ENCODE data around the gene ZNF302. TPM values are rescaled to one million over a fixed set of nuclear protein-coding genes. Genes with fewer than 3 reads are reported as not detected.

The ZNF302 gene
- total RNA-seq, 1 donor from 2014 or later: 16.5 TPM

GRCh38 chr19:34692549-34692948 is 15.1 kb downstream of the ZNF302 start:
- H3K9me3 Mint-ChIP-seq (ENCODE audit: unreplicated experiment): peaks cover 5% of the 10 kb centered on the region
- no peaks in the 10 kb centered on the region for H3K9me3 ChIP-seq (ENCODE audit: insufficient read depth, low read depth, low read length)

DNA sequence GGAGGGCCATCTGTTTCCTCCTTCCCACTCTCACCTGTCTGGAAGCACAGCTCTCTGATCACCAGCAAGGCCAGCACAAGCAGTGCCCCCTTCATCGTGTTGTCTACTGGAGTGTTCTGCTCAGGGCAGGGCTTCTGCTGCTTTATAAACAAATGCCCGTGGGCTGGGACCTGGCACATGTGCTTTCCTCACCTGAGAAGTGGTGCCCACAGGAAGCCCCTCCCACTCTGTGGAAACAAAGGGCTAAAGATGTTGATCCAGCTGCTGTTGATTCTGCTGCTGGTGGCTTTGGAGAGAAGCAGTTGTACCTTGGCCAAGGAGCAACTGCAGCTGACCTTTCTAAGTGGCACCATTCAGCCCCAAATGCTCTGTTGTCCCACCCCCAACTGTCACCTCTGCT is 30.2 kb downstream of the ZNF302 start:
- Histone ChIP-seq H3K4me1 (ENCODE audit: insufficient read depth, low read length) (no peaks in the 10 kb centered on the region), H3K27ac (ENCODE audit: low read depth, low read length) (no peak overlapping the region), H3K79me2 (ENCODE audit: insufficient read depth, low read length) (no peaks in the 10 kb centered on the region), H3K4me3 (ENCODE audit: insufficient read depth, low read depth, low read length) (no peak overlapping the region), H3K36me3 (ENCODE audit: insufficient read depth, low read length) (no peaks in the 10 kb centered on the region), H2AFZ (ENCODE audit: low read depth, low read length) (no peak overlapping the region), H3K9me3 (ENCODE audit: insufficient read depth, low read depth, low read length) (no peaks in the 10 kb centered on the region), H3K4me2 (ENCODE audit: low read length) (no peak overlapping the region), H4K20me1 (ENCODE audit: insufficient read depth, low read length) (no peaks in the 10 kb centered on the region), H3K27me3 (ENCODE audit: insufficient read depth, low read length) (no peaks in the 10 kb centered on the region), H3K9ac (ENCODE audit: low read length) (no peak overlapping the region)
- TF ChIP-seq, protein P1, sequence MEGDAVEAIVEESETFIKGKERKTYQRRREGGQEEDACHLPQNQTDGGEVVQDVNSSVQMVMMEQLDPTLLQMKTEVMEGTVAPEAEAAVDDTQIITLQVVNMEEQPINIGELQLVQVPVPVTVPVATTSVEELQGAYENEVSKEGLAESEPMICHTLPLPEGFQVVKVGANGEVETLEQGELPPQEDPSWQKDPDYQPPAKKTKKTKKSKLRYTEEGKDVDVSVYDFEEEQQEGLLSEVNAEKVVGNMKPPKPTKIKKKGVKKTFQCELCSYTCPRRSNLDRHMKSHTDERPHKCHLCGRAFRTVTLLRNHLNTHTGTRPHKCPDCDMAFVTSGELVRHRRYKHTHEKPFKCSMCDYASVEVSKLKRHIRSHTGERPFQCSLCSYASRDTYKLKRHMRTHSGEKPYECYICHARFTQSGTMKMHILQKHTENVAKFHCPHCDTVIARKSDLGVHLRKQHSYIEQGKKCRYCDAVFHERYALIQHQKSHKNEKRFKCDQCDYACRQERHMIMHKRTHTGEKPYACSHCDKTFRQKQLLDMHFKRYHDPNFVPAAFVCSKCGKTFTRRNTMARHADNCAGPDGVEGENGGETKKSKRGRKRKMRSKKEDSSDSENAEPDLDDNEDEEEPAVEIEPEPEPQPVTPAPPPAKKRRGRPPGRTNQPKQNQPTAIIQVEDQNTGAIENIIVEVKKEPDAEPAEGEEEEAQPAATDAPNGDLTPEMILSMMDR (IDR thresholded peaks at IDR 0.05; ENCODE audit: insufficient read depth, low read depth, low read length): no peak
- TF ChIP-seq EZH2 (IDR thresholded peaks at IDR 0.05; ENCODE audit: insufficient read depth, low read length): no peak
- Mint-ChIP-seq H3K9me3 (ENCODE audit: unreplicated experiment) (peaks cover 14% of the 10 kb centered on the region), H3K27me3 (ENCODE audit: low read depth, unreplicated experiment) (peaks cover 16% of the 10 kb centered on the region), H3K36me3 (ENCODE audit: low read depth, unreplicated experiment) (no peaks in the 10 kb centered on the region), H3K4me1 (ENCODE audit: low read depth, unreplicated experiment) (no peaks in the 10 kb centered on the region), H3K4me3 (ENCODE audit: unreplicated experiment) (no peak overlapping the region), H3K27ac (ENCODE audit: unreplicated experiment) (no peak overlapping the region)
- FAIRE-seq (no peak), DNase-seq (ENCODE audit: low read depth) (no peak)

More at GRCh38 chr19:34692549-34692948, 15.1 kb downstream of the ZNF302 start:
- DNase-seq (ENCODE audit: low read depth) (no peak), FAIRE-seq (no peak)
- Histone ChIP-seq H3K4me1 (ENCODE audit: insufficient read depth, low read length) (no peaks in the 10 kb centered on the region), H3K4me3 (ENCODE audit: insufficient read depth, low read depth, low read length) (no peak overlapping the region), H4K20me1 (ENCODE audit: insufficient read depth, low read length) (no peaks in the 10 kb centered on the region), H2AFZ (ENCODE audit: low read depth, low read length) (no peak overlapping the region), H3K27ac (ENCODE audit: low read depth, low read length) (no peak overlapping the region), H3K9ac (ENCODE audit: low read length) (no peak overlapping the region), H3K79me2 (ENCODE audit: insufficient read depth, low read length) (no peaks in the 10 kb centered on the region), H3K36me3 (ENCODE audit: insufficient read depth, low read length) (no peaks in the 10 kb centered on the region), H3K27me3 (ENCODE audit: insufficient read depth, low read length) (no peaks in the 10 kb centered on the region), H3K4me2 (ENCODE audit: low read length) (no peak overlapping the region)
- peaks cover 1% of the 10 kb centered on the region for H3K27me3 Mint-ChIP-seq (ENCODE audit: low read depth, unreplicated experiment)
- no peak overlapping the region for H3K27ac Mint-ChIP-seq (ENCODE audit: unreplicated experiment)
- H3K4me3 Mint-ChIP-seq (ENCODE audit: unreplicated experiment): no peak overlapping the region
- TF ChIP-seq, protein P1 (IDR thresholded peaks at IDR 0.05; ENCODE audit: insufficient read depth, low read depth, low read length): no peak
- no peak for TF ChIP-seq EZH2 (IDR thresholded peaks at IDR 0.05; ENCODE audit: insufficient read depth, low read length)
- H3K36me3 Mint-ChIP-seq (ENCODE audit: low read depth, unreplicated experiment): no peaks in the 10 kb centered on the region
- no peaks in the 10 kb centered on the region for H3K4me1 Mint-ChIP-seq (ENCODE audit: low read depth, unreplicated experiment)

DNA sequence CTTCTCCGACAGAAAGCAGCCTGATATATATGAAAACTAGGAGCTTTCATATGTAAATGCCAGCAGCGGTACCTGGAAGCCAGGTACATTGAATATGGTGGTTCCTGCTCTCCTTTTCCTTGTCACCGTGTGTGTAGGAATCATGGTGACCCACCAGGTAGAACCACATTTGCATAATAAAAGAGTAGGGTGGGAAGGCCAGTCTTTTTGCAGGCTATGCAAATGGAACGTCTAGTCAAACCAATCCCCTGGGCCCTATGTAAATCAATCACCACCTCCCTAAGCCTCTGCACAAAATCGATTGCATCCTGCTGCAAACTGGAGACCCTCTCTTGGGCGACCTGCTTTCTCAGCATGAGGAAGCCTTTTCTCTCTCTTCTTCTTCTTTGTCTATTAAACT is 34.4 kb downstream of the ZNF302 start:
- H3K36me3 Mint-ChIP-seq (ENCODE audit: low read depth, unreplicated experiment): no peaks in the 10 kb centered on the region
- Histone ChIP-seq H3K27ac (ENCODE audit: low read depth, low read length) (no peak overlapping the region), H3K4me1 (ENCODE audit: insufficient read depth, low read length) (no peaks in the 10 kb centered on the region), H2AFZ (ENCODE audit: low read depth, low read length) (no peak overlapping the region), H3K79me2 (ENCODE audit: insufficient read depth, low read length) (no peaks in the 10 kb centered on the region), H3K4me2 (ENCODE audit: low read length) (no peak overlapping the region), H3K9ac (ENCODE audit: low read length) (no peak overlapping the region), H3K9me3 (ENCODE audit: insufficient read depth, low read depth, low read length) (peaks cover 3% of the 10 kb centered on the region), H3K4me3 (ENCODE audit: insufficient read depth, low read depth, low read length) (no peak overlapping the region), H3K27me3 (ENCODE audit: insufficient read depth, low read length) (no peaks in the 10 kb centered on the region), H4K20me1 (ENCODE audit: insufficient read depth, low read length) (no peaks in the 10 kb centered on the region), H3K36me3 (ENCODE audit: insufficient read depth, low read length) (no peaks in the 10 kb centered on the region)
- no peaks in the 10 kb centered on the region for H3K4me1 Mint-ChIP-seq (ENCODE audit: low read depth, unreplicated experiment)
- FAIRE-seq (no peak), DNase-seq (ENCODE audit: low read depth) (no peak)
- H3K27ac Mint-ChIP-seq (ENCODE audit: unreplicated experiment): no peak overlapping the region
- H3K9me3 Mint-ChIP-seq (ENCODE audit: unreplicated experiment): peaks cover 9% of the 10 kb centered on the region
- H3K27me3 Mint-ChIP-seq (ENCODE audit: low read depth, unreplicated experiment): peaks cover 3% of the 10 kb centered on the region
- TF ChIP-seq, protein P1 (IDR thresholded peaks at IDR 0.05; ENCODE audit: insufficient read depth, low read depth, low read length): no peak
- TF ChIP-seq EZH2 (IDR thresholded peaks at IDR 0.05; ENCODE audit: insufficient read depth, low read length): no peak
- H3K4me3 Mint-ChIP-seq (ENCODE audit: unreplicated experiment): no peak overlapping the region
